ENCODE data around the gene MACF1. TPM values are rescaled to one million over a fixed set of nuclear protein-coding genes. Genes with fewer than 3 reads are reported as not detected.
A peak's percentile ranks its signal among the peaks of the same experiment; 100 is the strongest.

MACF1 gene
- total RNA-seq, 2 donors from 2014 or later, result 214 to 251 TPM

DNA sequence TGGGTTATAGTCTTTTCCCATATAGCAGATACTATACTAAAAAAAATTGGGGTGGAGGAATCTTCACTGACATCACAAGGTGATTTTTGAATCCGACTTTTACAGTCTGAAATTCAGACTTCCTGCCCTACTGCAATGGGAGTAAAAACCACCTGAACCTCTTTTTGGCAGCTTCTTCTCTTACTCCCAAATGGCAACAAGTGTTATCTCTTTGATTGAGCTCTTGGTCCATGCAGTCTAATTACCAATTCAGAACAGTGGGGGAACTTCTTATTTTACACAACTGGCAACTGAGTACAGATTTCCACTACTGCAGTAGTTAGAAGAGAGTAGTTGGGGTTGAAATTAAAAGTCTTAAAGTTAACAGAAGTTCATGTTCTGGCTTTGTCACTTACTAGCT is 62.3 kb downstream of the MACF1 start:
- peaks cover 22% of the 10 kb centered on the region for H3K4me1 ChIP-seq (ENCODE audit: control insufficient read depth, insufficient read depth, low read length)
- H3K27ac ChIP-seq (ENCODE audit: low read depth, low read length), result no peak overlapping the region
- 80 to 100% methylated on average over 1 of the region's 1 CpG for WGBS, 2 experiments (ENCODE audit: insufficient coverage in 1 of 2, insufficient read length in 1 of 2)
- H3K9ac ChIP-seq (ENCODE audit: extremely low read depth, low read length, poor library complexity, severe bottlenecking), result no peak overlapping the region
- no peak overlapping the region for H3K4me3 ChIP-seq (ENCODE audit: low read length)
- Mint-ChIP-seq H3K36me3 (ENCODE audit: low read depth) (peaks cover 3% of the 10 kb centered on the region), H3K27me3 (ENCODE audit: insufficient read depth) (peaks cover 26% of the 10 kb centered on the region), H3K27ac (no peak overlapping the region), H3K4me1 (peaks cover 47% of the 10 kb centered on the region), H3K4me3 (no peak overlapping the region), H3K9me3 (no peaks in the 10 kb centered on the region)
- TF ChIP-seq, protein P1, sequence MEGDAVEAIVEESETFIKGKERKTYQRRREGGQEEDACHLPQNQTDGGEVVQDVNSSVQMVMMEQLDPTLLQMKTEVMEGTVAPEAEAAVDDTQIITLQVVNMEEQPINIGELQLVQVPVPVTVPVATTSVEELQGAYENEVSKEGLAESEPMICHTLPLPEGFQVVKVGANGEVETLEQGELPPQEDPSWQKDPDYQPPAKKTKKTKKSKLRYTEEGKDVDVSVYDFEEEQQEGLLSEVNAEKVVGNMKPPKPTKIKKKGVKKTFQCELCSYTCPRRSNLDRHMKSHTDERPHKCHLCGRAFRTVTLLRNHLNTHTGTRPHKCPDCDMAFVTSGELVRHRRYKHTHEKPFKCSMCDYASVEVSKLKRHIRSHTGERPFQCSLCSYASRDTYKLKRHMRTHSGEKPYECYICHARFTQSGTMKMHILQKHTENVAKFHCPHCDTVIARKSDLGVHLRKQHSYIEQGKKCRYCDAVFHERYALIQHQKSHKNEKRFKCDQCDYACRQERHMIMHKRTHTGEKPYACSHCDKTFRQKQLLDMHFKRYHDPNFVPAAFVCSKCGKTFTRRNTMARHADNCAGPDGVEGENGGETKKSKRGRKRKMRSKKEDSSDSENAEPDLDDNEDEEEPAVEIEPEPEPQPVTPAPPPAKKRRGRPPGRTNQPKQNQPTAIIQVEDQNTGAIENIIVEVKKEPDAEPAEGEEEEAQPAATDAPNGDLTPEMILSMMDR (conservative IDR thresholded peaks at IDR 0.05), result no peak
- peaks cover 43% of the 10 kb centered on the region for H3K27me3 ChIP-seq (ENCODE audit: control insufficient read depth, insufficient read depth, low read length, poor library complexity, severe bottlenecking)
- H3K9me3 ChIP-seq (ENCODE audit: control insufficient read depth, low read length), result no peaks in the 10 kb centered on the region
- H3K36me3 ChIP-seq (ENCODE audit: control insufficient read depth, insufficient read depth, low read length), result no peaks in the 10 kb centered on the region
- DNase-seq, result no peak

DNA sequence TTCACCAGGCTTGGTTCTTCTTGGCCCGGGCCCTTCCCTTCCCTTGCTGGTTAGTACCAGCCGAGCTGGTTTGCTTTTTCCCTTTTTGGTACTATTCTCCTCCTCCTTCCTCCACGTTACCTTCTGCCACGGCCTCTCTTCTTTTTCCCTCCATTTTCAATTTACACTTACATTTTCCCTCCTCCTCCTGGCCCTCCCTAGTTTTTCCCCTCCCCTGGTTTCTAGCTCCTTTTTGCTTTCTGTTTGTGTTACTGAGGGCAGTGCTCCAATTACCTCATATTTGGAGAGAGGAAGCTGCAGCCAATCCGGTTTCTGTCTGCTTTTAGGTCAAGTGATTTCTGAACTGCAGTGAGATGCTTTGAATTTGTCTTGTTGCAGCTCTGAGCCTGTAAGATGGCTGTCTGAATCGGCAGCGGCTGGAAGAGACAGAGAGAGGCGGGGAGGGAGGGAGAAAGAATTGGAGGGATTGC is 63.7 kb downstream of the MACF1 start:
- no peaks in the 10 kb centered on the region for H3K9me3 ChIP-seq (ENCODE audit: control insufficient read depth, low read length)
- peak overlapping the region; percentile 61 for H3K27ac ChIP-seq (ENCODE audit: low read depth, low read length)
- Mint-ChIP-seq H3K4me3 (peak overlapping the region; percentile 43), H3K9me3 (no peaks in the 10 kb centered on the region), H3K27me3 (ENCODE audit: insufficient read depth) (peaks cover 40% of the 10 kb centered on the region), H3K4me1 (peaks cover 58% of the 10 kb centered on the region), H3K27ac (peak overlapping the region; percentile 85), H3K36me3 (ENCODE audit: low read depth) (peaks cover under 1% of the 10 kb centered on the region)
- H3K9ac ChIP-seq (ENCODE audit: extremely low read depth, low read length, poor library complexity, severe bottlenecking), result peak overlapping the region; percentile 7
- H3K27me3 ChIP-seq (ENCODE audit: control insufficient read depth, insufficient read depth, low read length, poor library complexity, severe bottlenecking), result peaks cover 57% of the 10 kb centered on the region
- peak overlapping the region; percentile 42 for H3K4me3 ChIP-seq (ENCODE audit: low read length)
- 26 to 27% methylated on average over 7 to 8 of the region's 8 CpGs for WGBS, 2 experiments (ENCODE audit: insufficient coverage in 1 of 2, insufficient read length in 1 of 2)
- DNase-seq, result peak; percentile 71
- no peaks in the 10 kb centered on the region for H3K36me3 ChIP-seq (ENCODE audit: control insufficient read depth, insufficient read depth, low read length)
- peaks cover 23% of the 10 kb centered on the region for H3K4me1 ChIP-seq (ENCODE audit: control insufficient read depth, insufficient read depth, low read length)
- TF ChIP-seq, protein P1 (conservative IDR thresholded peaks at IDR 0.05), result no peak

DNA sequence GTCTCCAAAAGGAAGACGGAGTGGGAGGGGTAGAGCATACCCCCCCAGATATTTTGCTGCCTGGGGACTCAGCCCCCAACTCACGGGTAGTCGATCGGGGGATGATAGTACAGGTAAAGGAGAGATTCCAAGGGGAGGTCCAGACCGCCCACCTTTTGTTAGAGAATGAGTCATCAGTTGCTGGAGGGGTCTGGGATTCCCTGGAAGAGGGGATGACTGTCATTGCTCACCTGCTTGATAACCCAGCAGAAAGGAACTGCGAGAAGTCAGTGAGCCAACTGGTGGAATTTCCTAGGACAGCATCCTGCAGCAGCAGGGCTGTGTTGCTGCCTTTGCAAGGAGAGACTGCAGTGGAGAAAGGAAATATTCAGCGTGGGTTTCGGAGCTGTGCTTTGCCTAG is 64.4 kb downstream of the MACF1 start:
- TF ChIP-seq, protein P1 (conservative IDR thresholded peaks at IDR 0.05), result no peak
- Histone ChIP-seq H3K9ac (ENCODE audit: extremely low read depth, low read length, poor library complexity, severe bottlenecking) (peak overlapping the region; percentile 7), H3K27me3 (ENCODE audit: control insufficient read depth, insufficient read depth, low read length, poor library complexity, severe bottlenecking) (peaks cover 64% of the 10 kb centered on the region), H3K36me3 (ENCODE audit: control insufficient read depth, insufficient read depth, low read length) (no peaks in the 10 kb centered on the region), H3K4me1 (ENCODE audit: control insufficient read depth, insufficient read depth, low read length) (peaks cover 23% of the 10 kb centered on the region), H3K4me3 (ENCODE audit: low read length) (peak overlapping the region; percentile 42), H3K9me3 (ENCODE audit: control insufficient read depth, low read length) (no peaks in the 10 kb centered on the region), H3K27ac (ENCODE audit: low read depth, low read length) (peak overlapping the region; percentile 61)
- Mint-ChIP-seq H3K27ac (peak overlapping the region; percentile 85), H3K4me1 (peaks cover 61% of the 10 kb centered on the region), H3K36me3 (ENCODE audit: low read depth) (no peaks in the 10 kb centered on the region), H3K4me3 (peak overlapping the region; percentile 43), H3K9me3 (no peaks in the 10 kb centered on the region), H3K27me3 (ENCODE audit: insufficient read depth) (peaks cover 44% of the 10 kb centered on the region)
- 36 to 47% methylated on average over 8 of the region's 8 CpGs for WGBS, 2 experiments (ENCODE audit: insufficient coverage in 1 of 2, insufficient read length in 1 of 2)
- DNase-seq, result peak; percentile 85
